H9 (cell line): ENCODE results near the gene GLI2. TPM values are rescaled to one million over a fixed set of nuclear protein-coding genes. Genes with fewer than 3 reads are reported as not detected.
A peak's percentile ranks its signal among the peaks of the same experiment; 100 is the strongest.

Experiments
- DNase-seq: peaks from one replicate; pipeline ENCODE4 v3.0.0-alpha.2; 2017
- H2AFZ ChIP-seq: one replicate; pipeline ENCODE4 v1.6.1; 2013; ENCODE audit warnings: mild to moderate bottlenecking, low read length, control low read depth, moderate library complexity
- H2AK5ac ChIP-seq: 2 replicates; pipeline ENCODE4 v1.6.1; 2013; ENCODE audit warnings: low read length, control low read depth, mixed read lengths; ENCODE audit not compliant: insufficient read length
- H2BK120ac ChIP-seq: one replicate; pipeline ENCODE4 v1.6.1; 2013; ENCODE audit warnings: low read depth, mild to moderate bottlenecking, low read length, control low read depth, inconsistent platforms; ENCODE audit not compliant: poor library complexity, severe bottlenecking
- H2BK12ac ChIP-seq: 2 replicates; pipeline ENCODE4 v1.6.1; 2013; ENCODE audit warnings: low read length, control low read depth, mixed read lengths, low read depth; ENCODE audit not compliant: insufficient read length
- H2BK15ac ChIP-seq: 2 replicates; pipeline ENCODE4 v1.6.1; 2013; ENCODE audit warnings: low read depth, low read length, control low read depth
- H2BK20ac ChIP-seq: one replicate; pipeline ENCODE4 v1.6.1; 2013; ENCODE audit warnings: low read depth, mild to moderate bottlenecking, low read length, control low read depth, inconsistent platforms; ENCODE audit not compliant: poor library complexity, severe bottlenecking
- H2BK5ac ChIP-seq: 2 replicates; pipeline ENCODE4 v1.6.1; 2013; ENCODE audit warnings: low read length, control low read depth, mixed read lengths; ENCODE audit not compliant: insufficient read length
- H3K14ac ChIP-seq: 2 replicates; pipeline ENCODE4 v1.6.1; 2013; ENCODE audit warnings: low read length, control low read depth; ENCODE audit not compliant: insufficient read depth
- H3K18ac ChIP-seq: 2 replicates; pipeline ENCODE4 v1.6.1; 2013; ENCODE audit warnings: low read depth, mild to moderate bottlenecking, mixed read lengths, low read length, control low read depth; ENCODE audit not compliant: insufficient read length
- H3K23ac ChIP-seq: 2 replicates; pipeline ENCODE4 v1.6.1; 2013; ENCODE audit warnings: low read length, control low read depth, mixed read lengths, low read depth; ENCODE audit not compliant: insufficient read length
- H3K23me2 ChIP-seq: 2 replicates; pipeline ENCODE4 v1.6.1; 2013; ENCODE audit warnings: low read depth, mild to moderate bottlenecking, mixed read lengths, low read length, control low read depth; ENCODE audit not compliant: insufficient read length, poor library complexity, severe bottlenecking
- H3K27ac ChIP-seq: 2 replicates; pipeline ENCODE4 v1.5.1; 2013; ENCODE audit warnings: low read length, control low read depth, mixed read lengths, low read depth; ENCODE audit not compliant: insufficient read length
- H3K27me3 ChIP-seq: 2 replicates; pipeline ENCODE4 v1.6.1; 2013; ENCODE audit warnings: low read length, control low read depth, inconsistent platforms; ENCODE audit not compliant: insufficient read depth
- H3K4ac ChIP-seq: 2 replicates; pipeline ENCODE4 v1.6.1; 2013; ENCODE audit warnings: low read depth, mild to moderate bottlenecking, control low read depth, inconsistent platforms, low read length, moderate library complexity
- H3K4me1 ChIP-seq: 2 replicates; pipeline ENCODE4 v1.6.1; 2013; ENCODE audit warnings: low read length, control low read depth, inconsistent platforms; ENCODE audit not compliant: insufficient read depth
- H3K4me2 ChIP-seq: 2 replicates; pipeline ENCODE4 v1.6.1; 2013; ENCODE audit warnings: low read length, control low read depth, mixed read lengths; ENCODE audit not compliant: insufficient read length, insufficient read depth
- H3K56ac ChIP-seq: 2 replicates; pipeline ENCODE4 v1.6.1; 2013; ENCODE audit warnings: low read depth, mild to moderate bottlenecking, mixed read lengths, low read length, control low read depth; ENCODE audit not compliant: insufficient read length
- H3K79me1 ChIP-seq: 2 replicates; pipeline ENCODE4 v1.6.1; 2013; ENCODE audit warnings: low read depth, mild to moderate bottlenecking, moderate library complexity, low read length, control low read depth, inconsistent platforms; ENCODE audit not compliant: insufficient read depth, poor library complexity, severe bottlenecking
- H3K79me2 ChIP-seq: 2 replicates; pipeline ENCODE4 v1.6.1; 2013; ENCODE audit warnings: low read length, control low read depth, inconsistent platforms; ENCODE audit not compliant: insufficient read depth
- H3K9ac ChIP-seq: 2 replicates; pipeline ENCODE4 v1.6.1; 2013; ENCODE audit warnings: low read length, control low read depth, mixed read lengths; ENCODE audit not compliant: insufficient read length; ENCODE audit errors: extremely low read depth
- H3K9me3 ChIP-seq: one replicate; pipeline ENCODE4 v1.6.1; 2013; ENCODE audit warnings: low read depth, low read length, inconsistent platforms; ENCODE audit not compliant: control insufficient read depth
- H3T11ph ChIP-seq: one replicate; pipeline ENCODE4 v1.6.1; 2013; ENCODE audit warnings: mild to moderate bottlenecking, low read length, control low read depth, inconsistent platforms
- H4K20me1 ChIP-seq: one replicate; pipeline ENCODE4 v1.6.1; 2013; ENCODE audit not compliant: control insufficient read depth, insufficient read length, insufficient read depth
- H4K5ac ChIP-seq: 2 replicates; pipeline ENCODE4 v1.6.1; 2013; ENCODE audit warnings: low read depth, mild to moderate bottlenecking, mixed read lengths, low read length, control low read depth; ENCODE audit not compliant: insufficient read length
- H4K8ac ChIP-seq: replicated peaks from 2 replicates; pipeline ENCODE4 v1.6.1; 2013; ENCODE audit warnings: low read length, control low read depth, mixed read lengths, low read depth; ENCODE audit not compliant: insufficient read length
- H4K91ac ChIP-seq: 2 replicates; pipeline ENCODE4 v1.6.1; 2013; ENCODE audit warnings: low read depth, mild to moderate bottlenecking, moderate library complexity, mixed read lengths, low read length, control low read depth; ENCODE audit not compliant: insufficient read length
- H3K27ac Mint-ChIP-seq, 3 experiments: 2 replicates in 2 of 3; 3 replicates in 1 of 3; pipeline ENCODE4 v1.8.0; 2020 to 2021; ENCODE audit warnings: mixed read lengths in 3 of 3, mild to moderate bottlenecking in 1 of 3, moderate library complexity in 1 of 3
- H3K27me3 Mint-ChIP-seq: 2 replicates; pipeline ENCODE4 v1.8.0; 2021; ENCODE audit warnings: low read depth, mild to moderate bottlenecking, moderate library complexity, mixed read lengths
- H3K36me3 Mint-ChIP-seq, 3 experiments: 2 replicates in 2 of 3; 3 replicates in 1 of 3; pipeline ENCODE4 v1.8.0; 2020 to 2021; ENCODE audit warnings: low read depth in 3 of 3, mixed read lengths in 3 of 3; ENCODE audit not compliant: insufficient read depth in 1 of 3
- H3K4me1 Mint-ChIP-seq, 2 experiments: 2 replicates each; pipeline ENCODE4 v1.8.0; 2020; ENCODE audit warnings: mixed read lengths in 2 of 2
- H3K4me3 Mint-ChIP-seq, 2 experiments: 2 replicates in 1 of 2; 3 replicates in 1 of 2; pipeline ENCODE4 v1.8.0; 2020 to 2021; ENCODE audit warnings: mild to moderate bottlenecking in 2 of 2, mixed read lengths in 2 of 2, moderate library complexity in 1 of 2
- H3K9me3 Mint-ChIP-seq, 2 experiments: 2 replicates in 1 of 2; 3 replicates in 1 of 2; pipeline ENCODE4 v1.8.0; 2020; ENCODE audit warnings: mild to moderate bottlenecking in 2 of 2, mixed read lengths in 2 of 2, moderate library complexity in 1 of 2
- WGBS: extraction: QIAGEN DNeasy Blood & Tissue Kit; methylation state at CpG from one replicate; pipeline ENCODE4 v1.1.7; 2013; ENCODE audit warnings: missing lambda C conversion rate, low lambda C conversion rate, mixed read lengths; ENCODE audit not compliant: insufficient read length; ENCODE audit errors: extremely low coverage; 5-methylcytosine and 5-hydroxymethylcytosine counted together
- total RNA-seq: library from RNA; stranded (reverse); gene quantifications from 2 replicates; pipeline ENCODE4 v1.2.1, GENCODE V29; 2021
- TF ChIP-seq, protein P1 (sequence below): fragments of 200-600 bp; sonication (generic); conservative IDR thresholded peaks from 3 replicates; pipeline ENCODE4 v1.8.0; 2021; ENCODE audit warnings: antibody characterized with exemption, mild to moderate bottlenecking

The GLI2 gene
- total RNA-seq, 1 experiment from 2014 or later = 56.7 TPM

DNA sequence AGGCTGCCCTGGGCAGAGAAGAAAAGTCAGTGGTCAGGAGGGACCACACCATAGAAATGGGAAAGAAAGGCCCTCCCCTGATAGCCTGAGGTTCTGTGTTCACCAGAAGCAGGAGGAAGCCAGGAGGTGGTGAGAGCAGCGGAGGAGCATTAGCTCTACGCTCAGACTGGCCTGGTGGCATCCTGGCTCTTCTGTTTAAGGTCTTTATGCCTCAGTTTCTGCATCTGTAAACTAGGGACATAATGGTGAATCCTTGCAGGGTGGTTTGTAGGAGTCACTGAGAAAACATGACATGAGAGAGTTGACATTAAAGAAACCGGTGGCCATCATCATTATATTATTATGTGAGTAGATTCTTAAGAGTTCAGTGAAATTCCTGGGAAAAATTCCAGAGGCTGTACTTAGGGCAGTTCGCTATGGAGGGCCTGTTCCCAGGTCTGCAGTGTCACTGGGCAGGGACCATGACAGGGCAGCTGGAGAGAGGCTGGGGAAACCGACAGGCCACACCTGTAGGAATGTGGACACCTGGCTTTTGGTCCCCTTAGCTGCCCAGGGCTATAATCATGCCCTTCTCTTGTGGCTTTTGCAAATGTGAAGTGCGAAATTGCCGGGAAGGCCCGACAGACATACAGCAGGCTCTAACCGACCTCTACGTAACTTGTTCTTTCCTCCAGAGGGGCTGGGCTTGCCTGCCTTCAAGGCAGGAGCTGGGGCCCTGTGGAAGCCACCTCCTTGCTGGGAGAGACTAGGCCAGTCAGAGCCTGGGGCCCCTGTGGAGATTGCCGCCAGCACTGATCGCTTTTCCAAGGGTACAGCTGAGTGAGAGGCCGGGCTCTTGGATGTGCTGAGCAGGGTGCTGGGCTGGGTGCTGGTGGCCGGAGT is 31.0 kb downstream of the GLI2 start:
- no peaks in the 10 kb centered on the region for H3K23me2 ChIP-seq
- Mint-ChIP-seq H3K4me3 (no peak overlapping the region; a peak in 2 of 5 replicates), H3K27me3 (no peaks in the 10 kb centered on the region; the same call in 1 of the 2 replicates), H3K27ac (peak overlapping the region in 2 of 3 experiments; percentile 22 to 90; a peak in 4 of 7 replicates), H3K4me1 (peaks cover 68 to 81% of the 10 kb centered on the region in 2 experiments), H3K9me3 (no peaks in the 10 kb centered on the region), H3K36me3 (peaks cover 0 to 4% (median 2%) of the 10 kb centered on the region in 3 experiments; a peak in 2 of 7 replicates)
- H4K91ac ChIP-seq = no peak overlapping the region
- H4K5ac ChIP-seq = no peak overlapping the region
- no peak overlapping the region for H3K56ac ChIP-seq
- DNase-seq = peak; percentile 43
- H3K27ac ChIP-seq = no peak overlapping the region
- TF ChIP-seq, protein P1, sequence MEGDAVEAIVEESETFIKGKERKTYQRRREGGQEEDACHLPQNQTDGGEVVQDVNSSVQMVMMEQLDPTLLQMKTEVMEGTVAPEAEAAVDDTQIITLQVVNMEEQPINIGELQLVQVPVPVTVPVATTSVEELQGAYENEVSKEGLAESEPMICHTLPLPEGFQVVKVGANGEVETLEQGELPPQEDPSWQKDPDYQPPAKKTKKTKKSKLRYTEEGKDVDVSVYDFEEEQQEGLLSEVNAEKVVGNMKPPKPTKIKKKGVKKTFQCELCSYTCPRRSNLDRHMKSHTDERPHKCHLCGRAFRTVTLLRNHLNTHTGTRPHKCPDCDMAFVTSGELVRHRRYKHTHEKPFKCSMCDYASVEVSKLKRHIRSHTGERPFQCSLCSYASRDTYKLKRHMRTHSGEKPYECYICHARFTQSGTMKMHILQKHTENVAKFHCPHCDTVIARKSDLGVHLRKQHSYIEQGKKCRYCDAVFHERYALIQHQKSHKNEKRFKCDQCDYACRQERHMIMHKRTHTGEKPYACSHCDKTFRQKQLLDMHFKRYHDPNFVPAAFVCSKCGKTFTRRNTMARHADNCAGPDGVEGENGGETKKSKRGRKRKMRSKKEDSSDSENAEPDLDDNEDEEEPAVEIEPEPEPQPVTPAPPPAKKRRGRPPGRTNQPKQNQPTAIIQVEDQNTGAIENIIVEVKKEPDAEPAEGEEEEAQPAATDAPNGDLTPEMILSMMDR = no peak
- no peaks in the 10 kb centered on the region for H3K79me1 ChIP-seq
- no peak overlapping the region for H2BK15ac ChIP-seq
- H3K4me2 ChIP-seq = no peak overlapping the region
- peaks cover 28% of the 10 kb centered on the region; the same call in 1 of the 2 replicates for H3K79me2 ChIP-seq
- no peak overlapping the region for H2BK12ac ChIP-seq
- no peak overlapping the region for H2BK120ac ChIP-seq
- no peak overlapping the region for H3K14ac ChIP-seq
- H3K9me3 ChIP-seq = no peaks in the 10 kb centered on the region
- no peak overlapping the region for H3K9ac ChIP-seq
- no peak overlapping the region for H3K23ac ChIP-seq
- no peak overlapping the region for H2BK20ac ChIP-seq
- WGBS = no CpG with 5 or more reads among the region's 14 CpGs
- no peak overlapping the region for H2AK5ac ChIP-seq
- no peak overlapping the region for H2BK5ac ChIP-seq
- H2AFZ ChIP-seq = no peak overlapping the region
- no peak overlapping the region for H3K4ac ChIP-seq
- no peak overlapping the region for H4K8ac ChIP-seq
- H4K20me1 ChIP-seq = no peaks in the 10 kb centered on the region
- H3K27me3 ChIP-seq = no peaks in the 10 kb centered on the region
- no peak overlapping the region for H3T11ph ChIP-seq
- peaks cover 4% of the 10 kb centered on the region; the same call in 1 of the 2 replicates for H3K4me1 ChIP-seq
- no peak overlapping the region for H3K18ac ChIP-seq
